Measurements from ENCODE around the gene MTTP. TPM values are rescaled to one million over a fixed set of nuclear protein-coding genes. Genes with fewer than 3 reads are reported as not detected.
"Not testable (repeated sequence)": the region's sequence is repeated elsewhere in the genome, so short reads cannot be mapped to it uniquely, and the experiment has no call there.

Gene MTTP
- total RNA-seq, 1 experiment from 2014 or later = 0.20 TPM

- no peaks in the 10 kb centered on the region for H3K36me3 ChIP-seq (ENCODE audit: control insufficient read depth in 1 of 2, insufficient read depth in 2 of 2, low read length in 2 of 2)
- no peak for DNase-seq (ENCODE audit: low read depth, low spot score)
- no peak overlapping the region for H3K4me3 ChIP-seq (replicated peaks in 1 of 2; ENCODE audit: low read depth in 1 of 2, low read length in 2 of 2)
- RAD21 ChIA-PET (ENCODE audit: low non-redundant PET in 1 of 2, low total read pairs in 2 of 2, uncharacterized antibody in 2 of 2, unreplicated experiment in 2 of 2) = no interaction called here
- H3K9me2 ChIP-seq (ENCODE audit: insufficient read depth) = no peaks in the 10 kb centered on the region
- H3K9me3 ChIP-seq (ENCODE audit: control insufficient read depth in 1 of 2, insufficient read depth in 1 of 2, low read depth in 1 of 2, low read length in 2 of 2) = no peaks in the 10 kb centered on the region
- no peaks in the 10 kb centered on the region for H3K79me2 ChIP-seq (ENCODE audit: insufficient read depth, low read length)
- TF ChIP-seq CBX3 (IDR thresholded peaks at IDR 0.05; ENCODE audit: low read depth) = no peak
- TF ChIP-seq, protein P1, sequence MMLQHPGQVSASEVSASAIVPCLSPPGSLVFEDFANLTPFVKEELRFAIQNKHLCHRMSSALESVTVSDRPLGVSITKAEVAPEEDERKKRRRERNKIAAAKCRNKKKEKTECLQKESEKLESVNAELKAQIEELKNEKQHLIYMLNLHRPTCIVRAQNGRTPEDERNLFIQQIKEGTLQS (IDR thresholded peaks at IDR 0.05) = no peak
- no peak for TF ChIP-seq CEBPB (IDR thresholded peaks at IDR 0.05; ENCODE audit: low read depth)
- TF ChIP-seq ZBTB33 (IDR thresholded peaks at IDR 0.05; ENCODE audit: extremely low read depth, insufficient replicate concordance, low read length) = no peak
- TF ChIP-seq SIN3A (IDR thresholded peaks at IDR 0.05; ENCODE audit: low read depth) = no peak
- TF ChIP-seq YY1 (IDR thresholded peaks at IDR 0.05; ENCODE audit: extremely low read depth, insufficient replicate concordance, low read depth, low read length) = no peak
- no peak for TF ChIP-seq EZH2phosphoT487 (IDR thresholded peaks at IDR 0.05; ENCODE audit: borderline replicate concordance)
- TF ChIP-seq FOSL1 (IDR thresholded peaks at IDR 0.05; ENCODE audit: low read depth) = no peak
- no peak for TF ChIP-seq POLR2A (IDR thresholded peaks at IDR 0.05; ENCODE audit: borderline replicate concordance, extremely low read depth, insufficient read depth, insufficient read length)
- no peak for TF ChIP-seq TCF7L2 (IDR thresholded peaks at IDR 0.05; ENCODE audit: borderline replicate concordance, extremely low read depth, insufficient read depth, insufficient read length)
- TF ChIP-seq POLR2AphosphoS5 (IDR thresholded peaks at IDR 0.05; ENCODE audit: low read depth, low read length) = no peak
- TF ChIP-seq EZH2 (IDR thresholded peaks at IDR 0.05) = no peak
- no peak for TF ChIP-seq ZFX (IDR thresholded peaks at IDR 0.05)
- TF ChIP-seq ELF1 (IDR thresholded peaks at IDR 0.05; ENCODE audit: borderline replicate concordance, low read depth) = no peak
- no peak for TF ChIP-seq REST (IDR thresholded peaks at IDR 0.05; ENCODE audit: low read depth)
- TF ChIP-seq ZNF274 (IDR thresholded peaks at IDR 0.05; ENCODE audit: low read depth, low read length) = no peak
- no peak for TF ChIP-seq RAD21 (IDR thresholded peaks at IDR 0.05; ENCODE audit: low read depth)
- TF ChIP-seq SRF (IDR thresholded peaks at IDR 0.05; ENCODE audit: low read depth) = no peak
- no peak for TF ChIP-seq SP1 (IDR thresholded peaks at IDR 0.05; ENCODE audit: low read depth)
- no peak for TF ChIP-seq EGR1 (IDR thresholded peaks at IDR 0.05; ENCODE audit: low read depth)
- BruUV-seq (replicated peaks) = no TSS peak
- no peak overlapping the region for H3K9ac ChIP-seq (ENCODE audit: low read length)
- CTCF ChIA-PET = no interaction called here
- H3K27ac ChIP-seq (ENCODE audit: low read depth, low read length) = no peak overlapping the region
- no peaks in the 10 kb centered on the region for H3K4me1 ChIP-seq (ENCODE audit: control insufficient read depth in 1 of 2, insufficient read depth in 2 of 2, low read length in 2 of 2)
- intact Hi-C loops (cut with micrococcal nuclease) = no loop called here
- no peaks in the 10 kb centered on the region for H4K20me1 ChIP-seq (ENCODE audit: insufficient read depth)
- no peak overlapping the region for H3K4me2 ChIP-seq (ENCODE audit: low read length)
- POLR2A ChIA-PET = no interaction called here
- ATAC-seq = no peak
- H2AFZ ChIP-seq (ENCODE audit: low read depth, low read length, poor library complexity, severe bottlenecking) = no peak overlapping the region
- no peaks in the 10 kb centered on the region for H3K27me3 ChIP-seq (ENCODE audit: insufficient read depth, low read length)
Measured at GRCh38 chr4:99529956-99530355, 44.7 kb upstream of the MTTP start.

GRCh38 chr4:99534699-99535098, 39.9 kb upstream of the MTTP start:
- H3K4me3 ChIP-seq (replicated peaks in 1 of 2; ENCODE audit: low read depth in 1 of 2, low read length in 2 of 2); H3K9ac ChIP-seq (ENCODE audit: low read length); intact Hi-C loops (cut with micrococcal nuclease); H3K27me3 ChIP-seq (ENCODE audit: insufficient read depth, low read length); H4K20me1 ChIP-seq (ENCODE audit: insufficient read depth); H3K27ac ChIP-seq (ENCODE audit: low read depth, low read length); H3K4me1 ChIP-seq (ENCODE audit: control insufficient read depth in 1 of 2, insufficient read depth in 2 of 2, low read length in 2 of 2); BruUV-seq (replicated peaks); H3K4me2 ChIP-seq (ENCODE audit: low read length); CTCF ChIA-PET; DNase-seq (ENCODE audit: low read depth, low spot score); H3K9me2 ChIP-seq (ENCODE audit: insufficient read depth); H2AFZ ChIP-seq (ENCODE audit: low read depth, low read length, poor library complexity, severe bottlenecking); POLR2A ChIA-PET; ATAC-seq; H3K9me3 ChIP-seq (ENCODE audit: control insufficient read depth in 1 of 2, insufficient read depth in 1 of 2, low read depth in 1 of 2, low read length in 2 of 2); H3K36me3 ChIP-seq (ENCODE audit: control insufficient read depth in 1 of 2, insufficient read depth in 2 of 2, low read length in 2 of 2); H3K79me2 ChIP-seq (ENCODE audit: insufficient read depth, low read length); RAD21 ChIA-PET (ENCODE audit: low non-redundant PET in 1 of 2, low total read pairs in 2 of 2, uncharacterized antibody in 2 of 2, unreplicated experiment in 2 of 2): not testable (repeated sequence)

Measured in HCT116 (cell line).